Gastroesophageal sphincter (tissue), 4 donors: ENCODE results near the gene TSPAN9. TPM values are rescaled to one million over a fixed set of nuclear protein-coding genes. Genes with fewer than 3 reads are reported as not detected.

Experiments used
- ATAC-seq: fragments of 150-250 bp; one replicate; pipeline ENCODE4 v1.9.1; 2016; ENCODE audit warnings: mild to moderate bottlenecking, moderate library complexity
- H3K27ac ChIP-seq, 4 donors: fragments of 200-600 bp; sonication (generic) in 3 of 4; 1 replicate in 3 of 4; 2 replicates in 1 of 4; pipeline ENCODE4 v1.5.1; 2016 to 2019
- H3K27me3 ChIP-seq: fragments of 200-600 bp; sonication (generic); one replicate; pipeline ENCODE4 v1.5.1; 2019
- H3K36me3 ChIP-seq, 2 donors: fragments of 200-600 bp; sonication (generic); one replicate each; pipeline ENCODE4 v1.5.1; 2019; ENCODE audit warnings: control low read depth in 1 of 2
- H3K4me1 ChIP-seq, 3 donors: fragments of 200-600 bp; sonication (generic); 1 replicate in 2 of 3; 2 replicates in 1 of 3; pipeline ENCODE4 v1.5.1; 2016 to 2019; ENCODE audit warnings: control low read depth in 2 of 3
- H3K4me3 ChIP-seq, 2 donors: fragments of 200-600 bp; sonication (generic); one replicate each; pipeline ENCODE4 v1.5.1; 2019; ENCODE audit warnings: mild to moderate bottlenecking in 1 of 2, moderate library complexity in 1 of 2
- H3K9me3 ChIP-seq, 3 donors: fragments of 200-600 bp; sonication (generic); one replicate each; pipeline ENCODE4 v1.5.1; 2017 to 2019; ENCODE audit warnings: control low read depth in 2 of 3
- EP300 ChIP-seq: sonication (generic); formaldehyde crosslinking; IDR thresholded peaks from one replicate; pipeline ENCODE4 v1.6.1; 2017; ENCODE audit warnings: antibody characterized with exemption, mild to moderate bottlenecking
- POLR2A ChIP-seq, 2 donors: fragments of 450-650 bp; IDR thresholded peaks; one replicate each; pipeline ENCODE4 v1.6.1; 2017; ENCODE audit warnings: antibody characterized with exemption in 2 of 2, mild to moderate bottlenecking in 2 of 2, moderate library complexity in 1 of 2
- POLR2AphosphoS5 ChIP-seq: sonication (generic); formaldehyde crosslinking; IDR thresholded peaks from one replicate; pipeline ENCODE4 v1.6.1; 2017; ENCODE audit warnings: antibody characterized with exemption
- WGBS, 2 donors: methylation state at CpG; one replicate each; pipeline ENCODE4 v1.1.5; 2018; ENCODE audit warnings: low coverage in 1 of 2; 5-methylcytosine and 5-hydroxymethylcytosine counted together
- total RNA-seq, 4 donors: library from RNA; depleted of rRNA; stranded (reverse); fragments of >200 nt; gene quantifications; one replicate each; pipeline ENCODE4 v1.1.0, GENCODE V29; 2016
- TF ChIP-seq, protein P1 (sequence below), 4 experiments: fragments of 200-600 bp in 2 of 4; fragments of 450-650 bp in 2 of 4; sonication (generic) in 1 of 4; IDR thresholded peaks; one replicate each; pipeline ENCODE4 v1.5.1; 2017 to 2019; ENCODE audit warnings: antibody characterized with exemption in 4 of 4, mild to moderate bottlenecking in 2 of 4, moderate library complexity in 2 of 4

The TSPAN9 gene
- total RNA-seq, 4 donors from 2014 or later: 19.5 to 30.2 (median 26.0) TPM

DNA sequence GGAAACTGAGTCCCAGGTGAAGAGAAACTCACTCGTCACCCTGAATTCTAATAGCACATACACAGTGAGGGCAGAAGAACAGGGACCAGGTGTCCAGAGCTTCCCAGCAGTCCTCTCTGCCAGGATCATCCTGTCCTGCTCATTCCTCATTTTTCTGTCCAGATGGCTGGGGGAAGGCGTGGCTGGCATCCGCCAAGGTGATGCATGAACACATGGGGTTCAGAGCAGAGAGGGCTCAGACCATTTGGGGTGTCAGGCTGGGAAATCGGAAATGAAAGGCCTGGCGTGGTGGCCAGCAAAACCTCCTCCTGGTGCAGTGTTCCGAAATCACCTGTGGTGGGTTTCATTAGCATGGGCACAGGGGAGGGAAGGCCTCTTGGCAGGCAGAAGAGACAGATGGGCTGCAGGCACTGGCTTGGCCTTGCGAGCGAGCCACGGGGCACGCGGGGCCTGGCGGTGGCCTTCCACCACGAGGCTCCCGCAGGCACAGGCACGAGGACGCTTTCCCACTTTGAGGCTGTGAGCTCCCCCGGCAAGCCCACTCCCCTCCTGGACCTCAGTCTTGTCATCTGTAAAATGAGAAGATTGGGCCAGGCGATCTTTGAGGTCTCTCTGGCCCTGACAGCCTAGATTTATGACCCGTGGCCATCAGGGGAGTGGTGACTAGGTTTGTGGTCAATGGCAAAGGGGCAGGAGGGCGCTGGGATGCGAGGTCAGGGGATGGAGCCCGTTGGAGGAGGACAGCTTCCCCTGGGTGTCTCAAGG, 68.5 kb downstream of the TSPAN9 start:
- Histone ChIP-seq H3K27me3 (no peaks in the 10 kb centered on the region), H3K27ac (no peak overlapping the region), H3K9me3 (no peaks in the 10 kb centered on the region), H3K4me3 (no peak overlapping the region), H3K36me3 (no peaks in the 10 kb centered on the region), H3K4me1 (peaks cover 0 to 30% (median 14%) of the 10 kb centered on the region in 3 donors)
- no peak for ATAC-seq
- WGBS, 2 donors: 80 to 100% methylated on average over 1 to 2 of the region's 22 CpGs
- TF ChIP-seq EP300 (no peak), POLR2AphosphoS5 (no peak), POLR2A (IDR thresholded peaks at IDR 0.05) (no peak)
- TF ChIP-seq, protein P1, sequence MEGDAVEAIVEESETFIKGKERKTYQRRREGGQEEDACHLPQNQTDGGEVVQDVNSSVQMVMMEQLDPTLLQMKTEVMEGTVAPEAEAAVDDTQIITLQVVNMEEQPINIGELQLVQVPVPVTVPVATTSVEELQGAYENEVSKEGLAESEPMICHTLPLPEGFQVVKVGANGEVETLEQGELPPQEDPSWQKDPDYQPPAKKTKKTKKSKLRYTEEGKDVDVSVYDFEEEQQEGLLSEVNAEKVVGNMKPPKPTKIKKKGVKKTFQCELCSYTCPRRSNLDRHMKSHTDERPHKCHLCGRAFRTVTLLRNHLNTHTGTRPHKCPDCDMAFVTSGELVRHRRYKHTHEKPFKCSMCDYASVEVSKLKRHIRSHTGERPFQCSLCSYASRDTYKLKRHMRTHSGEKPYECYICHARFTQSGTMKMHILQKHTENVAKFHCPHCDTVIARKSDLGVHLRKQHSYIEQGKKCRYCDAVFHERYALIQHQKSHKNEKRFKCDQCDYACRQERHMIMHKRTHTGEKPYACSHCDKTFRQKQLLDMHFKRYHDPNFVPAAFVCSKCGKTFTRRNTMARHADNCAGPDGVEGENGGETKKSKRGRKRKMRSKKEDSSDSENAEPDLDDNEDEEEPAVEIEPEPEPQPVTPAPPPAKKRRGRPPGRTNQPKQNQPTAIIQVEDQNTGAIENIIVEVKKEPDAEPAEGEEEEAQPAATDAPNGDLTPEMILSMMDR (IDR thresholded peaks at IDR 0.05): no peak

DNA sequence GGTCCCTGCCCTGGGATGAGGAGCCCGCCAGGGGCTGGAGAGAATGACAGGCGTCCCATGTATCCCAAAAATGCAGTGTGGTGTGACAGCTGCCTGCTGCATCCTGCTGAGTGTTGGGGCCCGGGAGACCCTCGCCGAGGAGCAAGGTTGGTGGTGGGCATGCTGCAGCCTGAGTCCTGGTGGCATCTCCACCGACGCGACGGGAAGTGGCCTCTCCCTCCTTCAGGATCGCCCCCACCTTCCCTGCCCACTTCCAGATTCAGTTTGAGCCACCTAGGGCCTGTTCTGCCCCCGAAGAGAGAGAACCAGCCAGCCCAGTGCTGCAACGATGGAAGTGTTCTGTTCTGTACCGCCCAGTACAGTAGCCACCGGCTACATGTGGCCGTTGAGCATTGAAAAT, 70.1 kb downstream of the TSPAN9 start:
- Histone ChIP-seq H3K9me3 (no peaks in the 10 kb centered on the region), H3K36me3 (no peaks in the 10 kb centered on the region), H3K4me3 (no peak overlapping the region), H3K27me3 (no peaks in the 10 kb centered on the region), H3K4me1 (peaks cover 0 to 46% (median 29%) of the 10 kb centered on the region in 3 donors), H3K27ac (no peak overlapping the region)
- WGBS, 2 donors: 94% methylated on average over 6 of the region's 15 CpGs; no CpG with 5 or more reads in 1 of the 2 donors
- no peak for ATAC-seq
- no peak for TF ChIP-seq EP300
- TF ChIP-seq, protein P1 (IDR thresholded peaks at IDR 0.05): no peak
- no peak for TF ChIP-seq POLR2AphosphoS5
- no peak for TF ChIP-seq POLR2A (IDR thresholded peaks at IDR 0.05)

DNA sequence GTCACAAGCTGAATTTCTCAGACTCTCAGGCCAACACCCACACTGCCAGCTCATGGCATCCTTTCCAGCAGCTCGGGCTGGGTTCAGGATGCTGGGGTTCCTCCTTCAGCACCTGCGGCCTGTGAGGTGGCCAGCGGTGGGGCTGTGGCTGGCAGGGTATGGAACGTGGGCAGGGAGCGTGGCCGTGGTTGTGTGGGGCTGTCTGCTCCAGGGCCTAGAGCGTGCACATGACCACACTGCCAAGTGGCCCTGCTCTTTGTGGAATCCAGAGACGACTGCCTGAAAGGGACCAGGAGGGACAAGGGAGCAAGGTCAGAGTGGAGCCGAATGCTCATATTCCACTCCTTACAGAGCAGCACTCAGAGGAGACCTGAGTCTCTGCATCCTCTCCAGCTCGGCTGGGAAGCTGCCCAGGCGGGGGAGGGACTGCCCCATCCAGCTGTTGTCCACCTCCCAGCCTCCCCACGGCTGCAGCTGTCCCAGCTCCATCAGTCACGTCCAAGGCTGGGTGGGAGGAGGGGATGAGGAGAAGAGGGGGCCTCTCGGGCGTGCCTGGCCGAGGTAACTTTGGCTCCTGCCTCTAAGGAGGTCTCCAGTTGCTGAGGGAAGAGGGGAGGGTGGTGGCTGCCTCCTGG, 71.3 kb downstream of the TSPAN9 start:
- Histone ChIP-seq H3K36me3 (no peaks in the 10 kb centered on the region), H3K9me3 (no peaks in the 10 kb centered on the region), H3K4me3 (no peak overlapping the region), H3K4me1 (peaks cover 0 to 53% (median 30%) of the 10 kb centered on the region in 3 donors), H3K27ac (no peak overlapping the region), H3K27me3 (no peaks in the 10 kb centered on the region)
- TF ChIP-seq, protein P1 (IDR thresholded peaks at IDR 0.05): no peak
- TF ChIP-seq EP300 (no peak), POLR2A (IDR thresholded peaks at IDR 0.05) (no peak), POLR2AphosphoS5 (no peak)
- peak; percentile 42 for ATAC-seq
- 53% methylated on average over 3 of the region's 16 CpGs; no CpG with 5 or more reads in 1 of the 2 donors for WGBS, 2 donors

DNA sequence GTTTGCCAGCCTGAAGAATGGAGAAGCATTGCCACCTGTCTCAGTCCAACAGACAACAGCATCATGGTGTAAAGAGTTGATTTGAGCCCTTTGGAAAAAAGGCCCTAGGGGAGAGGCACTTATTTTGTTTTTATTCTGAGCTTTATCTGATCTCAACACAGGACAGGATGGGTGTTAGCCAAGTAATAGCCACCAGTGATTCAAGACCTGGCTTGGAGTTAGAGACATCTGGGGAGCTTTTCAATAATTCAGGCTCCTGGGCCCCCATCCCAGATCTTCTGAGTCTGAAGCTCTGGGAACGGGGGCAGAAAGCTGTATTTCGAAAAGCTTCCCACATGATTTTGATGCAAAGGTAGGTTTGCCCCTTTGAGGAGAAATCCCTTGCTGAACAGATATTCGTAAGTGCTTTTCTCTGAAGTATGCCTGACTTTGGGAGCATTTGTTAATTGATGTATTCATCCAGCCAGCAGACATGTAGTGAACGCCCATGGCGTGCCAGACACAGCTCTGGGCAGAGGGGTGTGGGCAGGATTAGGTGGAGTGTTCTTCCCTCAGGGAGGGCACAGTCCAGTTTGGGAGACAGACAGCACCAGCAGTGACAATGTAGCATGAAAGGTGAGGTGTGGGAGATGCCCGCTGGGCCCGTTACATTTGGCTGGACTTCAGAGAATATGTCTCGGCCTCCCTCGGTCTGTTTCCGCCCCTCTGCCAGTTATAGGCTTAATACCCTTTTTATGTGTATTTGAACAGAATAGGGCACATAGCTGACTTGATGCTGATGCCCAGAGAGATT, 72.5 kb downstream of the TSPAN9 start:
- no peaks in the 10 kb centered on the region for H3K27me3 ChIP-seq
- TF ChIP-seq EP300 (no peak), POLR2A (IDR thresholded peaks at IDR 0.05) (no peak), POLR2AphosphoS5 (no peak)
- TF ChIP-seq, protein P1 (IDR thresholded peaks at IDR 0.05): no peak
- H3K27ac ChIP-seq: peak overlapping the region in 1 of 4 donors; percentile 0
- no peak for ATAC-seq
- peaks cover 0 to 53% (median 30%) of the 10 kb centered on the region in 3 donors for H3K4me1 ChIP-seq
- no peak overlapping the region for H3K4me3 ChIP-seq
- WGBS, 2 donors: 80 to 100% methylated on average over 3 to 4 of the region's 10 CpGs
- no peaks in the 10 kb centered on the region for H3K36me3 ChIP-seq
- H3K9me3 ChIP-seq: no peaks in the 10 kb centered on the region
